ENCODE data around the gene MEN1.

MEN1 gene

GRCh38 chr11:64845129-64845775 is 34.9 kb upstream of the MEN1 start:
- no peak for DNase-seq

- peak; percentile 53 for DNase-seq
Measured at GRCh38 chr11:64844330-64845128, 34.2 kb upstream of the MEN1 start, which contains the start of gene CDC42BPG. TSS of gene CDC42BPG (minus strand) at chr11:64844653. CDS start at chr11:64844569, 84 bp downstream.

- no peak for DNase-seq
Measured at GRCh38 chr11:64843686-64844329, 33.5 kb upstream of the MEN1 start.

- no peak for DNase-seq
Measured at GRCh38 chr11:64842851-64843685, 32.7 kb upstream of the MEN1 start.

- DNase-seq = no peak
Measured at GRCh38 chr11:64842366-64842759, 32.0 kb upstream of the MEN1 start.

- no peak for DNase-seq
Measured at GRCh38 chr11:64841592-64842365, 31.4 kb upstream of the MEN1 start.

- no peak for DNase-seq
Measured at GRCh38 chr11:64839887-64840782, 29.8 kb upstream of the MEN1 start.

GRCh38 chr11:64839335-64839734 is 29.0 kb upstream of the MEN1 start:
- no peak for DNase-seq

GRCh38 chr11:64838600-64839334 is 28.4 kb upstream of the MEN1 start:
- no peak for DNase-seq

GRCh38 chr11:64837887-64838351 is 27.6 kb upstream of the MEN1 start:
- DNase-seq = no peak

GRCh38 chr11:64836448-64837072 is 26.2 kb upstream of the MEN1 start:
- DNase-seq = no peak

- DNase-seq = no peak
Measured at GRCh38 chr11:64835616-64836447, 25.5 kb upstream of the MEN1 start.

GRCh38 chr11:64834723-64835615 is 24.6 kb upstream of the MEN1 start:
- DNase-seq = no peak

GRCh38 chr11:64834031-64834722 is 23.8 kb upstream of the MEN1 start:
- no peak for DNase-seq

GRCh38 chr11:64833509-64833908 is 23.2 kb upstream of the MEN1 start:
- no peak for DNase-seq

GRCh38 chr11:64833198-64833502 is 22.8 kb upstream of the MEN1 start:
- DNase-seq = no peak

All from NCI-H1092 treated with DMSO at 0.1 percent for 48 hours (cell line).